NB4 (cell line): ENCODE data around the gene CHIC2.

ENCODE experiments used
- DNase-seq: peaks from one replicate; pipeline ENCODE4 v3.0.0; 2010; ENCODE audit warnings: low read depth
- H3K4me3 ChIP-seq: one replicate; pipeline ENCODE4 v1.5.1; 2011; ENCODE audit warnings: mild to moderate bottlenecking, low read depth, low read length, moderate library complexity
- CTCF ChIP-seq: IDR thresholded peaks from one replicate; pipeline ENCODE4 v1.5.1; 2012; ENCODE audit warnings: low read depth, low read length
- MYC ChIP-seq: IDR thresholded peaks from 2 replicates; pipeline ENCODE4 v1.6.1; 2011; ENCODE audit warnings: low read depth, low read length
- POLR2A ChIP-seq: IDR thresholded peaks from 2 replicates; pipeline ENCODE4 v1.6.1; 2011; ENCODE audit warnings: mild to moderate bottlenecking; ENCODE audit not compliant: insufficient read length; ENCODE audit errors: extremely low read depth
- TF ChIP-seq, protein P1 (sequence below): IDR thresholded peaks from 2 replicates; pipeline ENCODE4 v1.6.1; 2011; ENCODE audit warnings: low read depth, low read length

CHIC2 gene

DNA sequence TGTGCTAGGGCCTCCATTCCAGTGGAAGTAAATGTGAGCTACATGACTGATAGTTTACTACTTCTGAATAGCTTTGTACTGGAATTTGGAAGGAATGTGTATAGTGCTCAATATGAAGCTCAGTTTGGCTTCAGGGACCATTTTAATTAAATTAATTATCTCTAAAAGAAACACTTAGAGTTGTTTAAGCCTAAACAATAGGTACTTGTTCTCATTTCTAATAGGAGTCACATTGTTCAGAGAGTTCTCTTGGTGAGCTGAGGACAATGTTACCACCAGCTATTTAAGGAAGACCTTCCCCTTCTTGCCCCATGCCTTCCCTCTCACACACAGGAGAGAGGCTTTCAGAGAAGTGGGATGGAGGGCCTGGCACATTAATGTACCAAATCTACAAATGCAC, 78.3 kb downstream of the CHIC2 start:
- DNase-seq, result no peak
- no peak overlapping the region for H3K4me3 ChIP-seq
- TF ChIP-seq, protein P1, sequence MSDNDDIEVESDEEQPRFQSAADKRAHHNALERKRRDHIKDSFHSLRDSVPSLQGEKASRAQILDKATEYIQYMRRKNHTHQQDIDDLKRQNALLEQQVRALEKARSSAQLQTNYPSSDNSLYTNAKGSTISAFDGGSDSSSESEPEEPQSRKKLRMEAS, result no peak
- TF ChIP-seq CTCF (no peak), MYC (no peak), POLR2A (no peak)

GRCh38 chr4:53981567-53981966, 82.8 kb downstream of the CHIC2 start:
- no peak for DNase-seq
- TF ChIP-seq MYC (no peak), CTCF (no peak), POLR2A (no peak)
- TF ChIP-seq, protein P1, result no peak
- no peak overlapping the region for H3K4me3 ChIP-seq

GRCh38 chr4:53981066-53981465, 83.3 kb downstream of the CHIC2 start:
- no peak for DNase-seq
- TF ChIP-seq, protein P1, result no peak
- no peak for TF ChIP-seq MYC
- no peak for TF ChIP-seq POLR2A
- TF ChIP-seq CTCF, result no peak
- H3K4me3 ChIP-seq, result no peak overlapping the region

DNA sequence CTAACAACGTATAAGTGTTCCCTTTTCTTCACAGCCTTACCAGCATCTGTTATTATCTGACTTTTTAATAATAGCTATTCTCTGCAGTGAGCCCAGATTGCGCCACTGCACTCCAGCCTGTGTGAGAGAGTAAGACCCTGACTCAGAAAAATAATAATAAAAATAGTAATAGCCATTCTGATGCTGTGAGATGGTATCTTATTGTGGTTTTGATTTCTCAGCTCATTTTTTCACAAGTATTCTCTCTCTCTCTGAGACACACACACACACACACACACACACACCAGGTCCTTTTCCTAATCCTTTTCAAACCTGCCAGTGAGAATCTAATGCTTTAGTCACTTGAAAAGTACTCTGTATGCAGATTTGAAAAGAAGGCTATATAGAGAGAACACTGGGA, 89.8 kb downstream of the CHIC2 start:
- no peak overlapping the region for H3K4me3 ChIP-seq
- no peak for DNase-seq
- TF ChIP-seq POLR2A, result no peak

DNA sequence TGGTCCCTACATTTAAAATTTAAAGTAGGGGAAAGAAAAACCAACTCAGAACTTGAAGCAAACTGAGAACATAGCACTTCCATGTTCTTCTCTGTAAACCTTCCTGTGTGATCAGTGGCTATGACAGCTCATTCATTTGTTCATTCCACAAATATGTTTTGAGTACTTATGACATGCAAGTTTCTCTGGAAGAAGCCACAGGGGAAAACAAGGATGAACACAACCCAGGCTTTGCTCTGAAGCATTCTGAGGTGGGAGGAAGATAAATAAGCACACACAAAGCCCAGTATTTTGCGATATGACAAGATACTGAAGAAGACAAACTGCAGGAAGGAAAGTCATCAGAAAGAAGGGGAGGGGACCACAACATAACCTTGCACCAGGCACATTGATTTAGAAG, 96.4 kb downstream of the CHIC2 start:
- H3K4me3 ChIP-seq, result no peak overlapping the region
- no peak for DNase-seq
- TF ChIP-seq POLR2A (no peak), CTCF (no peak), MYC (no peak)
- TF ChIP-seq, protein P1, result no peak

- TF ChIP-seq POLR2A, result no peak
- no peak for TF ChIP-seq CTCF
- no peak for TF ChIP-seq MYC
- TF ChIP-seq, protein P1, result no peak
- no peak overlapping the region for H3K4me3 ChIP-seq
- no peak for DNase-seq
Measured at GRCh38 chr4:53963781-53964180, 100.6 kb downstream of the CHIC2 start.
